Cardiac muscle cell (in vitro differentiated cells and primary cell): ENCODE data around the gene PSMD3. TPM values are rescaled to one million over a fixed set of nuclear protein-coding genes. Genes with fewer than 3 reads are reported as not detected.

ENCODE experiments used
- DNase-seq, 2 donors: peaks; one replicate each; pipeline versions ENCODE4 v3.0.0 to v3.0.0-alpha.2; 2010 to 2017; ENCODE audit warnings: low read depth in 1 of 2, low spot score in 1 of 2
- H3K27ac ChIP-seq: fragments of 200-600 bp; sonication (generic); 2 replicates; pipeline ENCODE4 v1.5.1; 2016
- H3K27me3 ChIP-seq: fragments of 200-600 bp; sonication (generic); 2 replicates; pipeline ENCODE4 v1.6.0; 2016; ENCODE audit warnings: control low read depth
- H3K36me3 ChIP-seq: fragments of 200-600 bp; sonication (generic); 2 replicates; pipeline ENCODE4 v1.5.1; 2016; ENCODE audit warnings: control low read depth
- H3K4me1 ChIP-seq: fragments of 200-600 bp; sonication (generic); 2 replicates; pipeline ENCODE4 v1.8.1; 2017; ENCODE audit warnings: low read depth, mild to moderate bottlenecking, mixed run types
- H3K4me3 ChIP-seq: fragments of 200-600 bp; sonication (generic); 2 replicates; pipeline ENCODE4 v1.5.1; 2016; ENCODE audit warnings: mild to moderate bottlenecking
- H3K9me3 ChIP-seq: fragments of 200-600 bp; sonication (generic); 2 replicates; pipeline ENCODE4 v1.5.1; 2017; ENCODE audit warnings: low read depth, mild to moderate bottlenecking, control low read depth
- polyA plus RNA-seq: library from polyadenylated mRNA; unstranded; fragments of >200 nt; fragmentation: Nextera tagmentation; extraction: Ambion mirVana; gene quantifications from 2 replicates; pipeline ENCODE4 v1.2.1, GENCODE V29; 2016
- total RNA-seq: library from RNA; depleted of rRNA; stranded (reverse); fragments of >200 nt; gene quantifications from 2 replicates; pipeline ENCODE4 v1.2.3, GENCODE V29; 2016
- TF ChIP-seq, protein P1 (sequence below): IDR thresholded peaks from 2 replicates; pipeline ENCODE4 v1.5.1; 2012; ENCODE audit warnings: low read depth, mild to moderate bottlenecking, low read length

The PSMD3 gene
- total and polyA plus RNA-seq, 2 experiments from 2014 or later = 139 to 154 TPM

DNA sequence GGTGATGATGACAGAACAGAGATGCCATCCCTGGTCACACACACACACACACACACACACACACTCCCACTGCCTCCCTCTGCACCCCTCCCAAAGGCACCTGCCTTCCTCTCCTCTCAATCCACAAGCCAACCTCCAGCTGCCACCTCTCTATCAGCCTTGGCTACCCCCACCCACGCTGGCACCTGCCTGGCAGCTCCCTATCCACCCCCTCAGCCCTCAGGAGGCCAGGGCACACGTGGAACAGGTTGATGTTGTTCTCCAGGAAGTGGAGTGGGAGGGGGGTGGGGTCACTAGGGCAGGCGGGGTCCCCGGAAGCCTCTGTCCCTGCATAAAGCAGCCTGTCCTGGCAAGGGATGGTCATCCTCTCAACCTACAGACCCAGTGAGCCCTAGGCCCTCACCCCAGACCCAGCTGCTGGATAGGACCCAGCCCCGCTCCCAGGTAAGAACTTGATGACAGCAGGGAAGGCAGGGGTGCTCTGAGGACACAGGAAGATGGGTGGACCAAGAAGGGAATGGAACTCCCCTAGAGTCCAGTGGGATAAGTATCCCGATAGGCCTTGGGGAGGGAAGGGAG lies 17.9 kb upstream of the PSMD3 start, which contains the start of gene GSDMA:
Gene GSDMA, plus strand, starts transcription at position 363 of the 579 bp plus-strand sequence. CDS start 2,684 bp downstream, outside the sequence.
- Histone ChIP-seq H3K9me3 (no peaks in the 10 kb centered on the region), H3K27ac (no peak within 1 kb of the TSS)
- TF ChIP-seq, protein P1, sequence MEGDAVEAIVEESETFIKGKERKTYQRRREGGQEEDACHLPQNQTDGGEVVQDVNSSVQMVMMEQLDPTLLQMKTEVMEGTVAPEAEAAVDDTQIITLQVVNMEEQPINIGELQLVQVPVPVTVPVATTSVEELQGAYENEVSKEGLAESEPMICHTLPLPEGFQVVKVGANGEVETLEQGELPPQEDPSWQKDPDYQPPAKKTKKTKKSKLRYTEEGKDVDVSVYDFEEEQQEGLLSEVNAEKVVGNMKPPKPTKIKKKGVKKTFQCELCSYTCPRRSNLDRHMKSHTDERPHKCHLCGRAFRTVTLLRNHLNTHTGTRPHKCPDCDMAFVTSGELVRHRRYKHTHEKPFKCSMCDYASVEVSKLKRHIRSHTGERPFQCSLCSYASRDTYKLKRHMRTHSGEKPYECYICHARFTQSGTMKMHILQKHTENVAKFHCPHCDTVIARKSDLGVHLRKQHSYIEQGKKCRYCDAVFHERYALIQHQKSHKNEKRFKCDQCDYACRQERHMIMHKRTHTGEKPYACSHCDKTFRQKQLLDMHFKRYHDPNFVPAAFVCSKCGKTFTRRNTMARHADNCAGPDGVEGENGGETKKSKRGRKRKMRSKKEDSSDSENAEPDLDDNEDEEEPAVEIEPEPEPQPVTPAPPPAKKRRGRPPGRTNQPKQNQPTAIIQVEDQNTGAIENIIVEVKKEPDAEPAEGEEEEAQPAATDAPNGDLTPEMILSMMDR = no peak

DNA sequence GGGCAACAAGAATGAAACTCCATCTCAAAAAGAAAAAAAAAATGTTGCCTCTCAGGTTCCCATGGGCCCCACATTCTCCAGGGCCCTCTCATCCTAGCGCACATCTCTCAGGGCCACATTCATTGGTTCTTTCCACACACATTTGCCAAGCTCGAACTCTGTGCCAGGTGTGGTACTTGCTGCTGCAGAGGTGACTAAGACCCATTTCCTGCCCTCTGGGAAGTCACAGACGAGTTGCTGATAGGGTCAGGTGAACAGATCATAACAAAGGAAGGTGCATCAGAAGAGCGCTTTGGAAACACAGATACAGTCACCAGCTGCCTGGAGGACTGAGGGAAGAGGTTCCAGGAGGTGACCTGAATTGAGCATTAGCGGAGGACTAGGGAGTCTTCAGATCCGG lies 16.8 kb upstream of the PSMD3 start:
- Histone ChIP-seq H3K27ac (no peak overlapping the region), H3K4me1 (peaks cover 2% of the 10 kb centered on the region), H3K9me3 (no peaks in the 10 kb centered on the region), H3K4me3 (no peak overlapping the region), H3K27me3 (no peaks in the 10 kb centered on the region), H3K36me3 (no peaks in the 10 kb centered on the region)
- TF ChIP-seq, protein P1 = no peak
- DNase-seq = no peak

More for the DNA sequence above, 17.9 kb upstream of the PSMD3 start, which contains the start of gene GSDMA:
- no peak within 1 kb of the TSS for H3K4me3 ChIP-seq
- H3K4me1 ChIP-seq = peaks cover 2% of the 10 kb centered on the region
- H3K36me3 ChIP-seq = no peaks in the 10 kb centered on the region
- DNase-seq = no peak
- no peaks in the 10 kb centered on the region for H3K27me3 ChIP-seq

DNA sequence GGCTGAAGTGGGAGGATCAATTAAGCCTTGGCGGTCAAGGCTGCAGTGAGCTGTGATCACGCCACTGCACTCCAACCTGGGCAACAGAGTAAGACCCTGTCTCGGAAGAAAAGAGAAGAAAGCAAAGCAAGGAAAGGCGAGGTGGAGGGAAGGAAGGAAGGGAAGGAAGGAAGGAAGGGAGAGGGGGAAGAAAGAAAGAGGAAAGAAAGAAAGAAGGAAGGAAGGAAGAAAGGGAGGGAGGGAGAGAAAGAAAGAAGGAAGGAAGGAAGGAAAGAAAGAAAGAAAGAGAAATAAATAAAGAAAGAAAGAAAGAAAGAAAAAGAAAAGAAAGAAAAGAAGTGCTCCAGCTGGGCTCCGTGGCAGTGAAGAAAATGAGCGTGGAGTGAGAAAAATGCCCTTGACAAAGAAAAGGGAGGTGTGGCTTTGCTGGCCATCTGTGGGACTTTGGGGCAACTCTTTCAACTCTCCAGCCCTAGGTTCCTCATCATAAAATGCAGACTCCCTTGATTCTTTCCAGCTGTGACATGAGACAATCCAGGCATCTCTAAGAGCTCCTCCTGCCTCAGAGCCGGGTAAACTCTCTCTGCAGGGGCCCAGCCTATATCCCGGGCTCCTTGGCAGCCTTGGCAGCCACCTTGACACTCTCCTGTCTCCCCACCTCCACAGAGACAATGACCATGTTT lies 15.4 kb upstream of the PSMD3 start:
- H3K36me3 ChIP-seq = no peaks in the 10 kb centered on the region
- H3K27ac ChIP-seq = no peak overlapping the region
- no peaks in the 10 kb centered on the region for H3K27me3 ChIP-seq
- H3K4me1 ChIP-seq = no peaks in the 10 kb centered on the region
- H3K9me3 ChIP-seq = no peaks in the 10 kb centered on the region
- TF ChIP-seq, protein P1 = no peak
- no peak for DNase-seq
- H3K4me3 ChIP-seq = no peak overlapping the region

DNA sequence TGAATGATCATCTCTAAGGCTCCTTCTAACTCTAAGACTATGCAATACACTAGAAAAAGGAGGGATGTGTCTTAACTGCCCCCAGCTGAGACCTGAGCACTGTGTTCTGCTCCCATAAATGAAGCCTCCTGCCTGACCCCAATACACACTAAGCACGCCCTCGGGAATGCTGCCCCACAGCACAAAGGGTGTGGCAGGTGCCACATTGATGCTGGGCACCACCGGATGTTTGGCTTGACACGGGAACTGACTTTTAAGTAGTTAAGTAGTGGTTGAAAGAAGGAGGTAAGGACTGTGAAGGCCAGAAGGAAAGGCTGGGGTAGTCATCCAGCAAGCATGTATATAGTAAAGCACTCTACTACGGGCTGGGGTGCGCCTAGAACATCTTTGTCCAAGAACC lies 13.8 kb upstream of the PSMD3 start:
- no peak overlapping the region for H3K4me3 ChIP-seq
- no peaks in the 10 kb centered on the region for H3K4me1 ChIP-seq
- H3K9me3 ChIP-seq = no peaks in the 10 kb centered on the region
- no peaks in the 10 kb centered on the region for H3K36me3 ChIP-seq
- TF ChIP-seq, protein P1 = no peak
- peaks cover 3% of the 10 kb centered on the region for H3K27me3 ChIP-seq
- H3K27ac ChIP-seq = no peak overlapping the region
- DNase-seq = no peak

DNA sequence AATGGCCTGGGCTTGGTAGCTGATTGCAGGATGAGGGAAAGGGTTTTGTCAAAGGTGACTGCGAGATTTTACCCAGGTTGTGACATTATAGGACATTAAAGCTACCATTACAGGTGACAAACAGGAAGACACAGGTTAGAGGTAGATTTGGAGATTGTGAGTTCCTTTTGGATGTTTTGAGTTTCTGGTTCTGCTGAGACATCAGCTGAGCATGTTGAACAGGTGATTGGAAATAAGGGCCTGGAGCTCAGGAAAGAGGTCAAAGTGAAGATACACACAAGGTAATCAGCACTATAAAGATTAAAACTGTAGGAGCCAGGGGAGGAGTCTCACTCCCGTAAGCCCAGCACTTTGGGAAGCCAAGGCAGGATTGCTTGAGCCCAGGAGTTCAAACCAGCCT lies 11.8 kb upstream of the PSMD3 start:
- no peak for DNase-seq
- no peaks in the 10 kb centered on the region for H3K9me3 ChIP-seq
- H3K36me3 ChIP-seq = no peaks in the 10 kb centered on the region
- no peak overlapping the region for H3K27ac ChIP-seq
- TF ChIP-seq, protein P1 = no peak
- no peaks in the 10 kb centered on the region for H3K4me1 ChIP-seq
- H3K4me3 ChIP-seq = no peak overlapping the region
- H3K27me3 ChIP-seq = peaks cover 3% of the 10 kb centered on the region
